DND-41 (cell line): Measurements from ENCODE around the gene CELSR1.

ENCODE experiments used
- CTCF ChIP-seq: IDR thresholded peaks from 2 replicates; pipeline ENCODE4 v1.5.1; 2012; ENCODE audit warnings: borderline replicate concordance, low read length, moderate library complexity, mild to moderate bottlenecking; ENCODE audit not compliant: poor library complexity, severe bottlenecking; ENCODE audit errors: extremely low read depth
- EZH2 ChIP-seq: IDR thresholded peaks from 3 replicates; pipeline ENCODE4 v1.6.1; 2012; ENCODE audit warnings: borderline replicate concordance, low read depth, mild to moderate bottlenecking, moderate library complexity, low read length, inconsistent platforms; ENCODE audit not compliant: severe bottlenecking

- TF ChIP-seq CTCF (no peak), EZH2 (no peak)
Observed at GRCh38 chr22:46549563-46549840, 12.1 kb upstream of the CELSR1 start.
